ENCODE measurements around the gene TTC33.

The TTC33 gene

DNA sequence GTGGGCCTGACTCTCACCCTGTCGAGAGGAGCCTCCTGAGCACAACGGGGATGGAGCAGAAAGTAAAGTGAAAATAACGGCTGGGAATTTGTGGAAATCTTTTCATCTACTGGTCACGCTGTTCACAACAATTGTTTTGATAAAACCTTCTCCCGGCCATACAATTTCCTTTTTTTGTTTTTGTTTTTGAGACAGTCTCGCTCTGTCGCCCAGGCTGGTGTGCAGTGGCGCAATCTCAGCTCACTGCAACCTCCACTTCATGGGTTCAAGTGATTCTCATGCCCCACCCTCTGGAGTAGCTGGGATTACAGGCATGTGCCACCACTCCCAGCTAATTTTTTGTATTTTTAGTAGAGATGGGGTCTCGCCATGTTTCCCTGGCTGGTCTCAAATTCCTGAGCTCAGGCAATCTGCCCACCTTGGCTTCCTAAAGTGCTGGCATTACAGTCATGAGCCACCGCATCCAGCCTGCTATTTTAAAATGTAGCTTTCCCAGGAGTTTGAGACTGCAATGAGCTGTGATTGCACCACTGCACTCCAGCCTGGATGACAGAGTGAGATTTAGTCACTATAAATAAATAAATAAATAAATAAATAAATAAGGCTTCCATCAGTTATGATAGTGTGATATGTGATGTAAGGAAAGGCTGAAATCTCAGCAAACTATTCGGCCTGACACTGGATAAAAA lies 149.5 kb downstream of the TTC33 start:
- Histone ChIP-seq H3K36me3 (ENCODE audit: insufficient read depth, low read length) (no peaks in the 10 kb centered on the region), H3K9me3 (ENCODE audit: insufficient read depth, low read depth, low read length) (no peaks in the 10 kb centered on the region), H4K20me1 (ENCODE audit: insufficient read depth, low read length, poor library complexity, severe bottlenecking) (no peaks in the 10 kb centered on the region), H3K4me3 (ENCODE audit: low read length, poor library complexity, severe bottlenecking) (peak overlapping the region; percentile 30), H3K4me1 (ENCODE audit: insufficient read depth, low read length, poor library complexity, severe bottlenecking) (peaks cover 63% of the 10 kb centered on the region), H3K4me2 (ENCODE audit: low read depth, low read length, poor library complexity, severe bottlenecking) (peak overlapping the region; percentile 57), H3K79me2 (ENCODE audit: insufficient read depth, low read length) (no peaks in the 10 kb centered on the region), H3K9ac (ENCODE audit: low read depth, low read length, poor library complexity, severe bottlenecking) (peak overlapping the region; percentile 46), H3F3A (ENCODE audit: low read depth) (no peaks in the 10 kb centered on the region; the same call in 1 of the 2 replicates), H3K9me2 (replicated peaks; ENCODE audit: low read depth, low read length) (no peaks in the 10 kb centered on the region), H3K27me3 (ENCODE audit: insufficient read depth, low read length, poor library complexity, severe bottlenecking) (no peaks in the 10 kb centered on the region), H2AFZ (ENCODE audit: low read length) (peak overlapping the region; percentile 9; the same call in 1 of the 2 replicates)
- no peak for TF ChIP-seq EZH2phosphoT487 (IDR thresholded peaks at IDR 0.05; ENCODE audit: borderline replicate concordance)
- TF ChIP-seq, protein P1, sequence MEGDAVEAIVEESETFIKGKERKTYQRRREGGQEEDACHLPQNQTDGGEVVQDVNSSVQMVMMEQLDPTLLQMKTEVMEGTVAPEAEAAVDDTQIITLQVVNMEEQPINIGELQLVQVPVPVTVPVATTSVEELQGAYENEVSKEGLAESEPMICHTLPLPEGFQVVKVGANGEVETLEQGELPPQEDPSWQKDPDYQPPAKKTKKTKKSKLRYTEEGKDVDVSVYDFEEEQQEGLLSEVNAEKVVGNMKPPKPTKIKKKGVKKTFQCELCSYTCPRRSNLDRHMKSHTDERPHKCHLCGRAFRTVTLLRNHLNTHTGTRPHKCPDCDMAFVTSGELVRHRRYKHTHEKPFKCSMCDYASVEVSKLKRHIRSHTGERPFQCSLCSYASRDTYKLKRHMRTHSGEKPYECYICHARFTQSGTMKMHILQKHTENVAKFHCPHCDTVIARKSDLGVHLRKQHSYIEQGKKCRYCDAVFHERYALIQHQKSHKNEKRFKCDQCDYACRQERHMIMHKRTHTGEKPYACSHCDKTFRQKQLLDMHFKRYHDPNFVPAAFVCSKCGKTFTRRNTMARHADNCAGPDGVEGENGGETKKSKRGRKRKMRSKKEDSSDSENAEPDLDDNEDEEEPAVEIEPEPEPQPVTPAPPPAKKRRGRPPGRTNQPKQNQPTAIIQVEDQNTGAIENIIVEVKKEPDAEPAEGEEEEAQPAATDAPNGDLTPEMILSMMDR (conservative IDR thresholded peaks at IDR 0.05; ENCODE audit: low read length): no peak

DNA sequence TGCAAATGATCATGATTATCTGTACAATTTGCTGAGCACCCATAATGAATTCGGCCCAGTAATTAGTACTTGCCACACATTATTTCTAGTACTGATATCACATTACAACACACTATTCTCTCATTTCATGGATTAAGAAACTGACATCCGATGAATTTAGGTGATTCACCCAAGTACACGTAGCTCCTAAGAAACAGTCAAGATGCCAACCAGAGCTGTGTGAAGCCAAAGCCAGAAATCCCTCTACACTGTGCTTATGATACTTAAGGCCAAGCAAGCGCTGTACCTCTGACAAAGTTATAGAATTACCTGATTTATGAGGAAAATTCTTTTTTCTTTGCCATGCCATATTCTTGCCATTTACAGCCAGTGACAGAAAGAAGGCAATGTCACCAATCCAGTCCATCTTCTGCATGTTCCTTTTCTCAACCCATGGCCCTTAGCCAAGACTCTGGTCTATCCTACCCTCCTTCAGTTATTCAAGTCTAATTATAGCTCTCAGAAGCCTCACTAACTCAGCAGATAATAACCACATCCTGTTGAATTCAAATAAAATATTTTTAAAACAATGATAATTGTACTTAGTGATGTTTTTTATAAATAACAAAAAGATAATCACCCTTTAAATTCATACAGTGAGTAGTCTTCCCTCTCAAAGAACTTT lies 150.3 kb downstream of the TTC33 start:
- peak overlapping the region; percentile 9; the same call in 1 of the 2 replicates for H2AFZ ChIP-seq (ENCODE audit: low read length)
- H3K27me3 ChIP-seq (ENCODE audit: insufficient read depth, low read length, poor library complexity, severe bottlenecking): no peaks in the 10 kb centered on the region
- no peaks in the 10 kb centered on the region for H3K9me2 ChIP-seq (replicated peaks; ENCODE audit: low read depth, low read length)
- peak overlapping the region; percentile 57 for H3K4me2 ChIP-seq (ENCODE audit: low read depth, low read length, poor library complexity, severe bottlenecking)
- H3K9ac ChIP-seq (ENCODE audit: low read depth, low read length, poor library complexity, severe bottlenecking): peak overlapping the region; percentile 46
- no peaks in the 10 kb centered on the region for H3K79me2 ChIP-seq (ENCODE audit: insufficient read depth, low read length)
- no peak for TF ChIP-seq EZH2phosphoT487 (IDR thresholded peaks at IDR 0.05; ENCODE audit: borderline replicate concordance)
- TF ChIP-seq, protein P1 (conservative IDR thresholded peaks at IDR 0.05; ENCODE audit: low read length): no peak
- H3K9me3 ChIP-seq (ENCODE audit: insufficient read depth, low read depth, low read length): no peaks in the 10 kb centered on the region
- no peaks in the 10 kb centered on the region for H3K36me3 ChIP-seq (ENCODE audit: insufficient read depth, low read length)
- no peaks in the 10 kb centered on the region for H4K20me1 ChIP-seq (ENCODE audit: insufficient read depth, low read length, poor library complexity, severe bottlenecking)
- H3K4me3 ChIP-seq (ENCODE audit: low read length, poor library complexity, severe bottlenecking): peak overlapping the region; percentile 30
- H3F3A ChIP-seq (ENCODE audit: low read depth): no peaks in the 10 kb centered on the region; the same call in 1 of the 2 replicates
- H3K4me1 ChIP-seq (ENCODE audit: insufficient read depth, low read length, poor library complexity, severe bottlenecking): peaks cover 69% of the 10 kb centered on the region

DNA sequence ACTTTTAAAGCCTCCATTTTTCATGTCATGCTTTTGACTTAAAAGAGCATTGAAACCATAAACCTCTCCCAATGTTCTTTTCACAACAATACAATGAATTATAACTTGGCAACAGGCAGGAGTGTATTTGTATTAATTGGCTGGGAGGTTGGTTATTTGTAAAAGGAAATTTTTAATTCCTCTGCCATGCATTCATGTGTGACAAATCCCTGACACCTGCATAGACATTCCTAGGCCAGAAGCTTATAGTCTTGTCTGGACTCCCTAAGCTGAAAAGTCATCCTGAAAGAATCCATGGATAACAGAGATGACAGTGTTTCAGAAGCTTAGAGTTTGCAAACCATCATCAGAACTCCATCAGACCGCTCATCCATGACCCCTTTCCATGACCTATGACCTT lies 152.4 kb downstream of the TTC33 start:
- H3K9ac ChIP-seq (ENCODE audit: low read depth, low read length, poor library complexity, severe bottlenecking): no peak overlapping the region
- no peaks in the 10 kb centered on the region for H3K79me2 ChIP-seq (ENCODE audit: insufficient read depth, low read length)
- no peaks in the 10 kb centered on the region for H3K9me2 ChIP-seq (replicated peaks; ENCODE audit: low read depth, low read length)
- no peaks in the 10 kb centered on the region for H3K36me3 ChIP-seq (ENCODE audit: insufficient read depth, low read length)
- H3K4me1 ChIP-seq (ENCODE audit: insufficient read depth, low read length, poor library complexity, severe bottlenecking): peaks cover 66% of the 10 kb centered on the region
- no peak overlapping the region for H3K4me2 ChIP-seq (ENCODE audit: low read depth, low read length, poor library complexity, severe bottlenecking)
- no peaks in the 10 kb centered on the region for H4K20me1 ChIP-seq (ENCODE audit: insufficient read depth, low read length, poor library complexity, severe bottlenecking)
- no peak for TF ChIP-seq EZH2phosphoT487 (IDR thresholded peaks at IDR 0.05; ENCODE audit: borderline replicate concordance)
- TF ChIP-seq, protein P1 (conservative IDR thresholded peaks at IDR 0.05; ENCODE audit: low read length): no peak
- H3K4me3 ChIP-seq (ENCODE audit: low read length, poor library complexity, severe bottlenecking): no peak overlapping the region
- no peaks in the 10 kb centered on the region for H3K9me3 ChIP-seq (ENCODE audit: insufficient read depth, low read depth, low read length)
- no peak overlapping the region for H2AFZ ChIP-seq (ENCODE audit: low read length)
- H3K27me3 ChIP-seq (ENCODE audit: insufficient read depth, low read length, poor library complexity, severe bottlenecking): no peaks in the 10 kb centered on the region
- H3F3A ChIP-seq (ENCODE audit: low read depth): no peaks in the 10 kb centered on the region; the same call in 1 of the 2 replicates
